ENCODE results near the gene SERPINB7.

GRCh38 chr18:63788447-63789096 lies 13.4 kb downstream of the SERPINB7 start:
- TF ChIP-seq PATZ1 (CRISPR knock-in tag; IDR thresholded peaks at IDR 0.05; ENCODE audit: borderline replicate concordance), result no peak
- no peak for TF ChIP-seq ZNF565 (CRISPR knock-in tag; conservative IDR thresholded peaks at IDR 0.05; ENCODE audit: low read depth)
- TF ChIP-seq ISL1 (CRISPR knock-in tag; IDR thresholded peaks at IDR 0.05), result no peak
- no peak for TF ChIP-seq BACH2 (CRISPR knock-in tag; IDR thresholded peaks at IDR 0.05; ENCODE audit: borderline replicate concordance)
- TF ChIP-seq TCF4 (CRISPR knock-in tag; IDR thresholded peaks at IDR 0.05; ENCODE audit: borderline replicate concordance), result no peak
- no peak for TF ChIP-seq ESRRG (CRISPR knock-in tag; IDR thresholded peaks at IDR 0.05)
- TF ChIP-seq ZFP3 (CRISPR knock-in tag; IDR thresholded peaks at IDR 0.05), result no peak
- TF ChIP-seq TOX (CRISPR knock-in tag; IDR thresholded peaks at IDR 0.05; ENCODE audit: borderline replicate concordance), result no peak
- no peak for TF ChIP-seq CSRNP3 (CRISPR knock-in tag; IDR thresholded peaks at IDR 0.05)
- no peak for TF ChIP-seq GLIS3 (CRISPR knock-in tag; IDR thresholded peaks at IDR 0.05)
